GM11168 (cell line): ENCODE results near the gene CCDC92.

Experiments
- in situ Hi-C: fragments of 300-500 bp; cut with MboI; formaldehyde crosslinking; loops from one replicate; pipeline ENCODE4 v1.12.0; 2022; ENCODE audit warnings: low sequenced_read_pairs; ENCODE audit not compliant: unreplicated experiment

Gene CCDC92

GRCh38 chr12:124002654-124003053, 30.0 kb upstream of the CCDC92 start:
- in situ Hi-C loops: no loop called here

- in situ Hi-C loops: no loop called here
Measured at GRCh38 chr12:124002021-124002644, 29.5 kb upstream of the CCDC92 start.

GRCh38 chr12:124001343-124001742, 28.7 kb upstream of the CCDC92 start:
- in situ Hi-C loops: no loop called here

GRCh38 chr12:124000111-124000510, 27.5 kb upstream of the CCDC92 start:
- in situ Hi-C loops: no loop called here

GRCh38 chr12:123998991-123999359, 26.3 kb upstream of the CCDC92 start:
- in situ Hi-C loops: loop anchor here (25.0 kb wide), 1 partner anchor 362 kb away; the partner anchor contains the start of genes EIF2B1 and GTF2H3

GRCh38 chr12:123998344-123998990, 25.8 kb upstream of the CCDC92 start:
- in situ Hi-C loops: loop anchor here (25.0 kb wide), 1 partner anchor 361 kb away; the partner anchor contains the start of genes EIF2B1 and GTF2H3

GRCh38 chr12:123997908-123998307, 25.3 kb upstream of the CCDC92 start:
- in situ Hi-C loops: loop anchor here (25.0 kb wide), 1 partner anchor 361 kb away; the partner anchor contains the start of genes EIF2B1 and GTF2H3

GRCh38 chr12:123997033-123997822, 24.6 kb upstream of the CCDC92 start:
- in situ Hi-C loops: loop anchor here (25.0 kb wide), 1 partner anchor 360 kb away; the partner anchor contains the start of genes EIF2B1 and GTF2H3

GRCh38 chr12:123996581-123996980, 23.9 kb upstream of the CCDC92 start:
- in situ Hi-C loops: loop anchor here (25.0 kb wide), 1 partner anchor 359 kb away; the partner anchor contains the start of genes EIF2B1 and GTF2H3

- in situ Hi-C loops: loop anchor here (25.0 kb wide), 1 partner anchor 358 kb away; the partner anchor contains the start of genes EIF2B1 and GTF2H3
Measured at GRCh38 chr12:123995023-123995748, 22.6 kb upstream of the CCDC92 start.

- in situ Hi-C loops: loop anchor here (25.0 kb wide), 1 partner anchor 355 kb away; the partner anchor contains the start of genes EIF2B1 and GTF2H3
Measured at GRCh38 chr12:123992118-123992825, 19.6 kb upstream of the CCDC92 start.

GRCh38 chr12:123991372-123991951, 18.8 kb upstream of the CCDC92 start:
- in situ Hi-C loops: loop anchor here (25.0 kb wide), 1 partner anchor 354 kb away; the partner anchor contains the start of genes EIF2B1 and GTF2H3

- in situ Hi-C loops: loop anchor here (25.0 kb wide), 1 partner anchor 353 kb away; the partner anchor contains the start of genes EIF2B1 and GTF2H3
Measured at GRCh38 chr12:123990511-123990910, 17.9 kb upstream of the CCDC92 start.

GRCh38 chr12:123989753-123990152, 17.1 kb upstream of the CCDC92 start:
- in situ Hi-C loops: loop anchor here (25.0 kb wide), 1 partner anchor 352 kb away; the partner anchor contains the start of genes EIF2B1 and GTF2H3

GRCh38 chr12:123989168-123989567, 16.5 kb upstream of the CCDC92 start:
- in situ Hi-C loops: loop anchor here (25.0 kb wide), 1 partner anchor 352 kb away; the partner anchor contains the start of genes EIF2B1 and GTF2H3

- in situ Hi-C loops: loop anchor here (25.0 kb wide), 1 partner anchor 350 kb away; the partner anchor contains the start of genes EIF2B1 and GTF2H3
Measured at GRCh38 chr12:123987022-123987421, 14.4 kb upstream of the CCDC92 start.

GRCh38 chr12:123986374-123986965, 13.8 kb upstream of the CCDC92 start:
- in situ Hi-C loops: loop anchor here (25.0 kb wide), 1 partner anchor 349 kb away; the partner anchor contains the start of genes EIF2B1 and GTF2H3

- in situ Hi-C loops: loop anchor here (25.0 kb wide), 1 partner anchor 348 kb away; the partner anchor contains the start of genes EIF2B1 and GTF2H3
Measured at GRCh38 chr12:123984903-123985302, 12.3 kb upstream of the CCDC92 start.
